Caco-2 (cell line): ENCODE results near the gene HUWE1. TPM values are rescaled to one million over a fixed set of nuclear protein-coding genes. Genes with fewer than 3 reads are reported as not detected.

Experiments
- BruUV-seq: library from RNA; stranded (reverse); fragments of 400-500 nt; replicated peaks from 2 replicates; lab custom pipeline; 2021; lab: Mats Ljungman, UMichigan
- CTCF ChIA-PET: fragments of 300-600 bp; sonication (Branson Sonifier 250); formaldehyde crosslinking; loops from one replicate; lab custom pipeline; 2022; ENCODE audit warnings: antibody characterized with exemption; lab: Charles Lee
- POLR2A ChIA-PET: fragments of 300-600 bp; sonication (Branson Sonifier 250); formaldehyde crosslinking; loops from one replicate; lab custom pipeline; 2022; ENCODE audit warnings: antibody characterized with exemption; lab: Charles Lee
- DNase-seq, 2 experiments: peaks; one replicate each; pipeline versions ENCODE4 v3.0.0 to v3.0.0-alpha.2; 2020 to 2022
- H3K27me3 ChIP-seq: replicated peaks from 2 replicates; pipeline ENCODE4 v1.6.0; 2011; ENCODE audit warnings: low read length; ENCODE audit not compliant: control insufficient read depth, insufficient read depth
- H3K36me3 ChIP-seq: 2 replicates; pipeline ENCODE4 v1.5.1; 2011; ENCODE audit warnings: low read length; ENCODE audit not compliant: control insufficient read depth, insufficient read depth
- H3K4me1 ChIP-seq: fragments of 250-450 bp; sonication (Bioruptor Pico); 2 replicates; pipeline ENCODE4 v1.5.1; 2020; ENCODE audit warnings: mild to moderate bottlenecking
- H3K4me3 ChIP-seq: 2 replicates; pipeline ENCODE4 v1.5.1; 2011; ENCODE audit warnings: low read depth, mild to moderate bottlenecking, control low read depth, low read length
- H3K9me3 ChIP-seq: fragments of 250-450 bp; sonication (Bioruptor Pico); 2 replicates; pipeline ENCODE4 v1.5.1; 2020; ENCODE audit warnings: mild to moderate bottlenecking, moderate library complexity
- H3K27ac Mint-ChIP-seq: one replicate; pipeline ENCODE4 v1.8.0; 2022; ENCODE audit warnings: mixed read lengths; ENCODE audit not compliant: unreplicated experiment
- H3K27me3 Mint-ChIP-seq: one replicate; pipeline ENCODE4 v1.8.0; 2022; ENCODE audit warnings: mixed read lengths; ENCODE audit not compliant: insufficient read depth, unreplicated experiment
- H3K36me3 Mint-ChIP-seq: one replicate; pipeline ENCODE4 v1.8.0; 2022; ENCODE audit warnings: mild to moderate bottlenecking, mixed read lengths; ENCODE audit not compliant: insufficient read depth, unreplicated experiment
- H3K4me1 Mint-ChIP-seq: one replicate; pipeline ENCODE4 v1.8.0; 2022; ENCODE audit warnings: low read depth, mixed read lengths; ENCODE audit not compliant: unreplicated experiment
- H3K4me3 Mint-ChIP-seq: one replicate; pipeline ENCODE4 v1.8.0; 2022; ENCODE audit warnings: mild to moderate bottlenecking, moderate library complexity, mixed read lengths; ENCODE audit not compliant: unreplicated experiment
- H3K9me3 Mint-ChIP-seq: one replicate; pipeline ENCODE4 v1.8.0; 2022; ENCODE audit warnings: mixed read lengths; ENCODE audit not compliant: unreplicated experiment
- intact Hi-C: fragments of 100-400 bp; cut with micrococcal nuclease; formaldehyde crosslinking; loops from one replicate; pipeline ENCODE4 v1.10.0; 2022; ENCODE audit not compliant: unreplicated experiment
- total RNA-seq: library from RNA; stranded (reverse); gene quantifications from 2 replicates; pipeline ENCODE4 v1.2.3, GENCODE V29; 2022
- TF ChIP-seq, protein P1 (sequence below), 2 experiments: fragments of 200-600 bp in 1 of 2; IDR thresholded peaks; 1 replicate in 1 of 2; 2 replicates in 1 of 2; pipeline versions ENCODE4 v1.5.1 to v1.8.0; 2011 to 2022; ENCODE audit warnings: antibody characterized with exemption in 1 of 2, control low read depth in 1 of 2, inconsistent platforms in 1 of 2, low read depth in 1 of 2, low read length in 1 of 2, mild to moderate bottlenecking in 1 of 2, moderate library complexity in 1 of 2; ENCODE audit not compliant: insufficient read depth in 1 of 2, severe bottlenecking in 1 of 2, unreplicated experiment in 1 of 2

The HUWE1 gene
- total RNA-seq, 1 experiment from 2014 or later, result 222 TPM

DNA sequence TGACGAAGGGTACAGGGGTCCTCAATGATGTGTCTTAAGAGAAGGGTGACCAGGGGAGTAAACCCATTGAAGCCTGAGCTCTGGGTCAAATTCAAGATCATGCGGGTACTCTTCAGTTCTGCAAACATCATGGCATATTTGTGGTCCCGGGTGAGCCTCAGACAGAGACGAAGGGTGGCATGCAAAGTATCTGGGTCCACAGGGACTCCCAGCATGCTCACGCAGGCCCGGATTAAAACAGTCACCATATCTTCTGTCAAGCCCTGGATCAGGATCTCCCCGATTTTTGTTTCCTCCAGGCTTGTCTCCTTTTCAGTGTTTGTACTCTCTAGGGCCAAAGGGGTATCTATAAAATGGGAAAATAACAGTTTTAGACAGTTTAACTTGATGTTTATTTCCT lies 102.9 kb downstream of the HUWE1 start:
- Histone ChIP-seq H3K27me3 (no peaks in the 10 kb centered on the region), H3K36me3 (peaks cover 3% of the 10 kb centered on the region), H3K9me3 (0 out of 2 replicates have a peak, but pooled peaks cover 4% of the 10 kb centered on the region), H3K4me1 (no peaks in the 10 kb centered on the region), H3K4me3 (no peak overlapping the region)
- POLR2A ChIA-PET, result no interaction called here
- no peaks in the 10 kb centered on the region for H3K27me3 Mint-ChIP-seq
- H3K9me3 Mint-ChIP-seq, result no peaks in the 10 kb centered on the region
- no peak overlapping the region for H3K27ac Mint-ChIP-seq
- DNase-seq, result no peak
- CTCF ChIA-PET, result no interaction called here
- no peak overlapping the region for H3K4me3 Mint-ChIP-seq
- no peaks in the 10 kb centered on the region for H3K4me1 Mint-ChIP-seq
- TF ChIP-seq, protein P1, sequence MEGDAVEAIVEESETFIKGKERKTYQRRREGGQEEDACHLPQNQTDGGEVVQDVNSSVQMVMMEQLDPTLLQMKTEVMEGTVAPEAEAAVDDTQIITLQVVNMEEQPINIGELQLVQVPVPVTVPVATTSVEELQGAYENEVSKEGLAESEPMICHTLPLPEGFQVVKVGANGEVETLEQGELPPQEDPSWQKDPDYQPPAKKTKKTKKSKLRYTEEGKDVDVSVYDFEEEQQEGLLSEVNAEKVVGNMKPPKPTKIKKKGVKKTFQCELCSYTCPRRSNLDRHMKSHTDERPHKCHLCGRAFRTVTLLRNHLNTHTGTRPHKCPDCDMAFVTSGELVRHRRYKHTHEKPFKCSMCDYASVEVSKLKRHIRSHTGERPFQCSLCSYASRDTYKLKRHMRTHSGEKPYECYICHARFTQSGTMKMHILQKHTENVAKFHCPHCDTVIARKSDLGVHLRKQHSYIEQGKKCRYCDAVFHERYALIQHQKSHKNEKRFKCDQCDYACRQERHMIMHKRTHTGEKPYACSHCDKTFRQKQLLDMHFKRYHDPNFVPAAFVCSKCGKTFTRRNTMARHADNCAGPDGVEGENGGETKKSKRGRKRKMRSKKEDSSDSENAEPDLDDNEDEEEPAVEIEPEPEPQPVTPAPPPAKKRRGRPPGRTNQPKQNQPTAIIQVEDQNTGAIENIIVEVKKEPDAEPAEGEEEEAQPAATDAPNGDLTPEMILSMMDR (IDR thresholded peaks at IDR 0.05; ENCODE audit: insufficient read depth in 1 of 2, low read depth in 1 of 2, low read length in 1 of 2, severe bottlenecking in 1 of 2, unreplicated experiment in 1 of 2), result no peak
- peaks cover 65% of the 10 kb centered on the region for H3K36me3 Mint-ChIP-seq
- TSS peak; percentile 82 for BruUV-seq
- intact Hi-C loops, result no loop called here

DNA sequence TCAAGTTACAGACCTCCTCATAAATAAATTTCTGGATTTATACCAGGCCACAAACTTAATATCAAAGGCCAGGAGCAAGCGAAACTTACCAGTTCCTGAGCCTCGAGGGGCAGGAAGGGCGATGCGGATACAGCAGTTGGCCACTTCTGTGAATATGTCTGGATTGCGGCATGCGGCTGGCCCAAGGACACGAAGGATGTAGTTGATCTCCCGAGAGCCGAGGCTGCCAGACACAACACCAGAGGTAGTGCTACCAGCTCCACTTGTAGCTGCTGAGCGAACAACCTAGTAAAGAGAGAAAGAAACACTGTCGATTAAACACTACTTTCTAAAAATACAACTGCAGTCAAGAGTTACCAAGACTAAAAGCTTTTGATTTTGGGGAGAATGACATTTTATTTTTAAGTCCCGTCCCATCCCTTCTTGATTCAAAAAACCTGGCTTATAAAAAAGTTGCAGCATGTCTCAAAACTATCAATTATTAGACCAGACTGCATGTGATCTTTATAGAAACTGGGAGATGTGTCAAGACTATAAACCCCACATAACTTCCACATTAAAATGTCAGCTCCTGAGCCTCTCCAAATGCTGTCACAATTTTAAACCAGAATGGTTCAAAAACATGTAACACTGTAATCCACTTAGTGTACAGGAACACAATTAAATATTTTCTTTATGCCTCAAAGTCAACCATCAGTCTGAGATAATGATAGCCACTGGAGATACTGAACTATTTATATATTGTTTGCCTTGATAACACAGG lies 105.6 kb downstream of the HUWE1 start:
- Histone ChIP-seq H3K27me3 (no peaks in the 10 kb centered on the region), H3K4me3 (no peak overlapping the region), H3K9me3 (0 out of 2 replicates have a peak, but pooled peaks cover 4% of the 10 kb centered on the region), H3K36me3 (peaks cover 3% of the 10 kb centered on the region), H3K4me1 (no peaks in the 10 kb centered on the region)
- H3K4me1 Mint-ChIP-seq, result no peaks in the 10 kb centered on the region
- CTCF ChIA-PET, result no interaction called here
- no peak for DNase-seq
- H3K4me3 Mint-ChIP-seq, result no peak overlapping the region
- peaks cover 53% of the 10 kb centered on the region for H3K36me3 Mint-ChIP-seq
- TF ChIP-seq, protein P1 (IDR thresholded peaks at IDR 0.05; ENCODE audit: insufficient read depth in 1 of 2, low read depth in 1 of 2, low read length in 1 of 2, severe bottlenecking in 1 of 2, unreplicated experiment in 1 of 2), result no peak
- POLR2A ChIA-PET, result no interaction called here
- no peaks in the 10 kb centered on the region for H3K9me3 Mint-ChIP-seq
- no peaks in the 10 kb centered on the region for H3K27me3 Mint-ChIP-seq
- BruUV-seq, result no TSS peak
- H3K27ac Mint-ChIP-seq, result no peak overlapping the region
- intact Hi-C loops, result loop anchor here (2.0 kb wide), 1 partner anchor 24 kb away; no protein-coding TSS in a partner anchor

DNA sequence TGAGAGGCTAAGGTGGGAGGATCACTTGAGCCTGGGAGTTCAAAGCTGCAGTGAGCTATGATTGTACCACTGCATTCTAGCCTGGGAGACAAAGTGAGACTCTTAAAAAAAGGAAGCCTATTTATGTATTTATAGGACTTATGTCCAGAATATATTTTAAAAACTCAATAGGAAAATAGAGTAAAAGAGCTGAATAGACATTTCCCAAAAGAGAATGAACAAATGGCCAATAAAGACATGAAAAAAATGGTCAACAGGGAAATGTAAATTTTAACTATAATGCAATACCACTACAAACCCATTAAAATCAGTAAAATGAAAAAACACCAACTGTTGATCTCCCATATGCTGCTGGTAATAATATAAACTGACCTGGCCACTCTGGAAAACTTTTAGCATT lies 115.0 kb downstream of the HUWE1 start:
- DNase-seq, result no peak
- H3K27ac Mint-ChIP-seq, result no peak overlapping the region
- H3K36me3 ChIP-seq, result no peaks in the 10 kb centered on the region
- H3K27me3 Mint-ChIP-seq, result peaks cover 3% of the 10 kb centered on the region
- no peaks in the 10 kb centered on the region for H3K9me3 Mint-ChIP-seq
- H3K4me1 Mint-ChIP-seq, result no peaks in the 10 kb centered on the region
- no TSS peak for BruUV-seq
- H3K4me3 ChIP-seq, result no peak overlapping the region
- no peaks in the 10 kb centered on the region for H3K9me3 ChIP-seq
- CTCF ChIA-PET, result no interaction called here
- POLR2A ChIA-PET, result interaction anchor here (0.7 kb wide), 1 partner anchor 346 kb away, joined by 3 read pairs; no protein-coding TSS in a partner anchor
- no peak overlapping the region for H3K4me3 Mint-ChIP-seq
- TF ChIP-seq, protein P1 (IDR thresholded peaks at IDR 0.05; ENCODE audit: insufficient read depth in 1 of 2, low read depth in 1 of 2, low read length in 1 of 2, severe bottlenecking in 1 of 2, unreplicated experiment in 1 of 2), result no peak
- H3K36me3 Mint-ChIP-seq, result peaks cover 67% of the 10 kb centered on the region
- H3K27me3 ChIP-seq, result no peaks in the 10 kb centered on the region
- intact Hi-C loops, result no loop called here
- H3K4me1 ChIP-seq, result no peaks in the 10 kb centered on the region
